ENCODE data around the gene CLMN. TPM values are rescaled to one million over a fixed set of nuclear protein-coding genes. Genes with fewer than 3 reads are reported as not detected.

The CLMN gene
- total and polyA plus RNA-seq, 2 of the 8 experiments (the other 6 are each of a cell fraction or from before 2014, with no cell fraction given): 1.6 to 8.2 TPM

GRCh38 chr14:95208598-95208997 is 111.1 kb downstream of the CLMN start:
- Histone ChIP-seq H3K4ac (replicated peaks; ENCODE audit: insufficient read length, low read depth, low read length) (no peak overlapping the region), H4K8ac (ENCODE audit: extremely low read depth, insufficient read depth, low read length) (no peak overlapping the region), H2AFZ (ENCODE audit: low read length) (no peak overlapping the region), H3K14ac (ENCODE audit: insufficient read length) (no peak overlapping the region), H3K4me3 (ENCODE audit: extremely low read depth in 1 of 4, insufficient read depth in 2 of 4, low read depth in 3 of 4, low read length in 4 of 4) (no peak overlapping the region), H2BK15ac (ENCODE audit: low read length) (no peak overlapping the region), H3K4me1 (replicated peaks in 1 of 4; ENCODE audit: control insufficient read depth in 3 of 4, insufficient read depth in 4 of 4, low read length in 3 of 4) (no peaks in the 10 kb centered on the region), H2BK20ac (ENCODE audit: low read length) (no peak overlapping the region), H3K9ac (replicated peaks in 1 of 4; ENCODE audit: extremely low read depth in 1 of 4, low read depth in 3 of 4, low read length in 3 of 4) (no peak overlapping the region), H4K20me1 (replicated peaks in 1 of 2; ENCODE audit: control insufficient read depth in 1 of 2, insufficient read depth in 2 of 2, low read length in 2 of 2) (no peaks in the 10 kb centered on the region), H4K5ac (ENCODE audit: insufficient read length, low read depth, low read length) (no peak overlapping the region), H3K23me2 (ENCODE audit: low read depth, low read length) (no peaks in the 10 kb centered on the region), H4K91ac (replicated peaks; ENCODE audit: insufficient read length, low read length) (no peak overlapping the region), H3K27me3 (replicated peaks in 1 of 4; ENCODE audit: control insufficient read depth in 3 of 4, extremely low read depth in 1 of 4, insufficient read depth in 3 of 4, low read length in 3 of 4) (no peaks in the 10 kb centered on the region), H3K4me2 (ENCODE audit: insufficient read depth in 1 of 2, low read depth in 2 of 2, low read length in 2 of 2) (no peak overlapping the region), H3K36me3 (ENCODE audit: control insufficient read depth in 2 of 4, insufficient read depth in 4 of 4, low read length in 3 of 4) (peaks cover 0 to 6% (median 0%) of the 10 kb centered on the region in 4 experiments; a peak in 2 of 8 replicates), H3K9me3 (ENCODE audit: insufficient read depth in 2 of 2, low read depth in 1 of 2, low read length in 1 of 2) (no peaks in the 10 kb centered on the region; a peak in 2 of 4 replicates), H3K27ac (ENCODE audit: low read depth, low read length) (no peak overlapping the region), H2AK5ac (ENCODE audit: low read depth, low read length) (no peak overlapping the region), H3K79me1 (ENCODE audit: low read depth, low read length) (no peaks in the 10 kb centered on the region), H3K23ac (ENCODE audit: insufficient read length) (no peak overlapping the region), H2BK120ac (replicated peaks; ENCODE audit: low read depth, low read length) (no peak overlapping the region), H3K18ac (ENCODE audit: extremely low read depth, low read length) (no peak overlapping the region), H3K56ac (replicated peaks; ENCODE audit: insufficient read length, low read depth, low read length) (no peak overlapping the region), H2BK5ac (ENCODE audit: low read depth, low read length) (no peak overlapping the region), H3K79me2 (ENCODE audit: control insufficient read depth in 1 of 2, insufficient read depth in 2 of 2, low read length in 2 of 2) (no peaks in the 10 kb centered on the region; a peak in 1 of 4 replicates), H2BK12ac (ENCODE audit: low read depth, low read length) (no peak overlapping the region)
- WGBS, 2 experiments (ENCODE audit: extremely low coverage in 1 of 2, insufficient coverage in 1 of 2, insufficient read length in 1 of 2, insufficient replicate concordance in 2 of 2, low coverage in 1 of 2, low lambda C conversion rate in 2 of 2, missing lambda C conversion rate in 1 of 2): 86% methylated on average over 6 of the region's 6 CpGs; no CpG with 5 or more reads in 1 of the 2 experiments
- no peak for FAIRE-seq
- ChIA-PET CTCF (ENCODE audit: partially characterized antibody) (no interaction called here), POLR2A (ENCODE audit: partially characterized antibody) (no interaction called here)
- no peak for DNase-seq (ENCODE audit: low read depth in 1 of 2, low spot score in 2 of 2)
- TF ChIP-seq ATF2 (IDR thresholded peaks at IDR 0.05; ENCODE audit: low read length) (no peak), CHD2 (IDR thresholded peaks at IDR 0.05; ENCODE audit: low read length) (no peak), POU5F1 (IDR thresholded peaks at IDR 0.05; ENCODE audit: low read depth, low read length) (no peak), SIRT6 (IDR thresholded peaks at IDR 0.05; ENCODE audit: low read length) (no peak)

Measured in H1 (cell line).